ENCODE results near the gene SGSM1. TPM values are rescaled to one million over a fixed set of nuclear protein-coding genes. Genes with fewer than 3 reads are reported as not detected.

SGSM1 gene
- total RNA-seq, 4 donors from 2014 or later, result 1.2 to 2.2 (median 1.6) TPM

DNA sequence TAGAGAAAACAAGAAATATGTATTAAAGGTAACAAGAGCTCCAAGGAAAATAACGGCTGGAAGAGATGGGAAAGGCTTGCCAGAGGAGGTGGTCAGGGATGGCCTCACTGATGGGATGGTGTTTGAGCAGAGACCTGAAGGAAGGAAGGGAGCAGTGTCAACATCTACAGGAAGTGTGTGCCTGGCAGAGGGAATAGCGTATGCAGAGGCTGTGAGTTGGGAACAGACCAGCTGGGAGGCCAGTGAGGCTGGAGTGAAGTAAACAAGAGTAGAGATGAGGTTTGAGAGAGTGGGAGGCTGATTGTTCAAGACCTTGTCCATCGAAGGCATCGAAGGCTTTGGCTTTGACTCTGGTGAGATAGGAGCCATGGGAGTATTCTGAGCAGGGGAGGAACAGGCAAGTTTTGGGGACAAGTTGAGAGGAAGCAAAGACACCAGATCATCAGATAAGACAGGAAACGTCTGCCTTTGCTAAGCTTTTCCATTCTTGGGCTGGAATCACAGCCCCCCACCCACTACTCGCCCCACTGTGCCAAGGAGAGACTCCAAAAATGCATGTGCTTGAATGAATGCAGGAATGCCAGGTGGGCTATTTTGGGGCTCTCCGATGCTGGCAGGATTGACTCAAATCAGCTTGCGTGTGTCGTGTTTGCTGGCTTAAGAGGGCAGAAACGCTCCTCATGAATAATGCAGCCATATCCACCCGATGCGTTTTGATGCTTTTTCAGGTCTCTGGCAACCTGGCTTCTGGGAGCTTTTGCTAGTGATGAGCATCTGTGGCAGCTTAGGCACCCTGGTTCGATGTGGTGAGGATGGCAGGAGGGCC, 7.2 kb downstream of the SGSM1 start:
- Histone ChIP-seq H3K36me3 (no peaks in the 10 kb centered on the region), H3K9me3 (no peaks in the 10 kb centered on the region), H3K4me3 (no peak overlapping the region), H3K27me3 (no peaks in the 10 kb centered on the region), H3K27ac (replicated peaks in 1 of 4) (no peak overlapping the region), H3K4me1 (peaks cover 23 to 37% (median 30%) of the 10 kb centered on the region in 4 donors)
- DNase-seq (ENCODE audit: extremely low spot score), result no peak
- intact Hi-C loops (cut with DNase I), result no loop called here
- WGBS, result 54% methylated on average over 6 of the region's 13 CpGs
- no peak for TF ChIP-seq EP300 (IDR thresholded peaks at IDR 0.05)
- no peak for TF ChIP-seq CTCF (IDR thresholded peaks at IDR 0.05)
- TF ChIP-seq POLR2A (IDR thresholded peaks at IDR 0.05; ENCODE audit: low read depth), result no peak
- no peak for TF ChIP-seq POLR2AphosphoS5 (IDR thresholded peaks at IDR 0.05)

GRCh38 chr22:24813861-24814770, 8.1 kb downstream of the SGSM1 start:
- intact Hi-C loops (cut with DNase I), result no loop called here
- H3K27ac ChIP-seq (replicated peaks in 1 of 4), result no peak overlapping the region

GRCh38 chr22:24816806-24817205, 10.8 kb downstream of the SGSM1 start:
- TF ChIP-seq EP300 (IDR thresholded peaks at IDR 0.05), result no peak
- no peak for TF ChIP-seq POLR2AphosphoS5 (IDR thresholded peaks at IDR 0.05)
- intact Hi-C loops (cut with DNase I), result no loop called here

More at GRCh38 chr22:24813861-24814770, 8.1 kb downstream of the SGSM1 start:
- H3K4me1 ChIP-seq, result peaks cover 17 to 29% (median 21%) of the 10 kb centered on the region in 4 donors
- H3K27me3 ChIP-seq, result no peaks in the 10 kb centered on the region
- no peak for TF ChIP-seq EP300 (IDR thresholded peaks at IDR 0.05)
- TF ChIP-seq CTCF (IDR thresholded peaks at IDR 0.05), result no peak
- no peak for TF ChIP-seq POLR2A (IDR thresholded peaks at IDR 0.05; ENCODE audit: low read depth)
- no peak for TF ChIP-seq POLR2AphosphoS5 (IDR thresholded peaks at IDR 0.05)
- H3K4me3 ChIP-seq, result no peak overlapping the region
- H3K9me3 ChIP-seq, result no peaks in the 10 kb centered on the region
- 79% methylated on average over 9 of the region's 9 CpGs for WGBS
- DNase-seq (ENCODE audit: extremely low spot score), result no peak
- H3K36me3 ChIP-seq, result no peaks in the 10 kb centered on the region

DNA sequence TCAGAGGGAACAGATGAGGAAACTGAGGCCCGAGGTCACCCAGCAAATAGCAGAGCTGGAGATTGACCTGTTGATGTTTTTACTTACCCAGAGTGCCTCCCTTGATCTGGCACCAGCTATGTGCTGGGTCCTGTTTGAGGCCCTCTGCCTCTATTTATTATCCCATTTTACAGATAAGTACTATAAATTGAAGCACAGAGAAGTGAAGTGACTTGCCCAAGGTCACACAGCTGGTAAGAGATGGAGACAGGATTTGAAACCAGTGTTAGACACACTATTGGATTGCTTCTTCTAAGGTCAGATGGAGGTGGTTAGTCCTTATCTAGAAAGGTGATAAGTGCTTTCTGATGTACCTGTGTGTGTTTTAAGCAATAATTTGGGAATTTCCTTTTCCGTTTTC, 13.5 kb downstream of the SGSM1 start:
- TF ChIP-seq EP300 (IDR thresholded peaks at IDR 0.05) (no peak), POLR2A (IDR thresholded peaks at IDR 0.05; ENCODE audit: low read depth) (no peak), CTCF (IDR thresholded peaks at IDR 0.05) (no peak), POLR2AphosphoS5 (IDR thresholded peaks at IDR 0.05) (no peak)
- Histone ChIP-seq H3K4me1 (peaks cover 11 to 13% (median 12%) of the 10 kb centered on the region in 4 donors), H3K27ac (replicated peaks in 1 of 4) (no peak overlapping the region), H3K9me3 (no peaks in the 10 kb centered on the region), H3K36me3 (no peaks in the 10 kb centered on the region), H3K4me3 (no peak overlapping the region), H3K27me3 (no peaks in the 10 kb centered on the region)
- DNase-seq (ENCODE audit: extremely low spot score), result no peak
- 30% methylated on average over 2 of the region's 2 CpGs for WGBS
- intact Hi-C loops (cut with DNase I), result no loop called here

More at GRCh38 chr22:24816806-24817205, 10.8 kb downstream of the SGSM1 start:
- no peaks in the 10 kb centered on the region for H3K36me3 ChIP-seq
- WGBS, result 40% methylated on average over 4 of the region's 4 CpGs
- no peak overlapping the region for H3K27ac ChIP-seq (replicated peaks in 1 of 4)
- H3K27me3 ChIP-seq, result no peaks in the 10 kb centered on the region
- peaks cover 11 to 24% (median 12%) of the 10 kb centered on the region in 4 donors for H3K4me1 ChIP-seq
- H3K9me3 ChIP-seq, result no peaks in the 10 kb centered on the region
- H3K4me3 ChIP-seq, result no peak overlapping the region
- DNase-seq (ENCODE audit: extremely low spot score), result no peak
